ENCODE measurements around the gene TRIM54. TPM values are rescaled to one million over a fixed set of nuclear protein-coding genes. Genes with fewer than 3 reads are reported as not detected.

TRIM54 gene
- total and polyA plus RNA-seq, 2 of the 4 experiments (the other 2 are of a cell fraction), result 0.15 TPM; not detected in 1

GRCh38 chr2:27240406-27240805 lies 41.8 kb upstream of the TRIM54 start:
- H3K14ac ChIP-seq (replicated peaks; ENCODE audit: low read depth, low read length), result no peak overlapping the region
- H3K79me1 ChIP-seq (ENCODE audit: low read depth in 1 of 2, low read length in 2 of 2), result no peaks in the 10 kb centered on the region
- no peak overlapping the region for H3K4me2 ChIP-seq (ENCODE audit: low read depth, low read length)
- peaks cover 81% of the 10 kb centered on the region for H3K36me3 ChIP-seq (ENCODE audit: control insufficient read depth, insufficient read depth, low read length)
- no peak overlapping the region for H3K27ac ChIP-seq (ENCODE audit: insufficient read depth, low read length)
- H3K9me3 ChIP-seq (ENCODE audit: control insufficient read depth, insufficient read depth, low read length), result no peaks in the 10 kb centered on the region
- no peak overlapping the region for H3K18ac ChIP-seq (ENCODE audit: low read depth, low read length)
- no peaks in the 10 kb centered on the region for H3K9me1 ChIP-seq (ENCODE audit: insufficient read depth, low read length)
- H3K9ac ChIP-seq (ENCODE audit: low read depth, low read length), result no peak overlapping the region
- no peak for TF ChIP-seq RAD21 (IDR thresholded peaks at IDR 0.05; ENCODE audit: low read length)
- no peak for TF ChIP-seq POLR2A (IDR thresholded peaks at IDR 0.05; ENCODE audit: low read depth, low read length)
- TF ChIP-seq, protein P1, sequence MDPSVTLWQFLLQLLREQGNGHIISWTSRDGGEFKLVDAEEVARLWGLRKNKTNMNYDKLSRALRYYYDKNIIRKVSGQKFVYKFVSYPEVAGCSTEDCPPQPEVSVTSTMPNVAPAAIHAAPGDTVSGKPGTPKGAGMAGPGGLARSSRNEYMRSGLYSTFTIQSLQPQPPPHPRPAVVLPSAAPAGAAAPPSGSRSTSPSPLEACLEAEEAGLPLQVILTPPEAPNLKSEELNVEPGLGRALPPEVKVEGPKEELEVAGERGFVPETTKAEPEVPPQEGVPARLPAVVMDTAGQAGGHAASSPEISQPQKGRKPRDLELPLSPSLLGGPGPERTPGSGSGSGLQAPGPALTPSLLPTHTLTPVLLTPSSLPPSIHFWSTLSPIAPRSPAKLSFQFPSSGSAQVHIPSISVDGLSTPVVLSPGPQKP (IDR thresholded peaks at IDR 0.05; ENCODE audit: borderline replicate concordance, low read depth, low read length), result no peak
- no peak for TF ChIP-seq CEBPB (IDR thresholded peaks at IDR 0.05; ENCODE audit: low read depth, low read length)
- no peak for TF ChIP-seq MAZ (IDR thresholded peaks at IDR 0.05; ENCODE audit: borderline replicate concordance, low read depth, low read length)
- no peak for TF ChIP-seq BHLHE40 (IDR thresholded peaks at IDR 0.05; ENCODE audit: low read depth, low read length)
- no peak for TF ChIP-seq RFX5 (IDR thresholded peaks at IDR 0.05; ENCODE audit: low read depth, low read length)
- TF ChIP-seq CTCF (conservative IDR thresholded peaks at IDR 0.05; ENCODE audit: low read depth, low read length), result no peak
- TF ChIP-seq NFE2L2 (IDR thresholded peaks at IDR 0.05; ENCODE audit: low read depth, low read length), result no peak
- no peak for TF ChIP-seq FOS (IDR thresholded peaks at IDR 0.05; ENCODE audit: low read depth, low read length)
- no peak for TF ChIP-seq SMC3 (IDR thresholded peaks at IDR 0.05; ENCODE audit: low read depth, low read length)
- TF ChIP-seq MAFK (IDR thresholded peaks at IDR 0.05; ENCODE audit: low read depth, low read length), result no peak
- H2AK5ac ChIP-seq (ENCODE audit: low read depth, low read length), result no peak overlapping the region
- H3K56ac ChIP-seq (ENCODE audit: extremely low read depth, insufficient read depth, low read length), result no peak overlapping the region
- no peaks in the 10 kb centered on the region for H3K27me3 ChIP-seq (ENCODE audit: control insufficient read depth, insufficient read depth, low read length)
- H2BK5ac ChIP-seq (ENCODE audit: low read depth, low read length, poor library complexity, severe bottlenecking), result no peak overlapping the region
- H2BK120ac ChIP-seq (ENCODE audit: low read depth, low read length), result no peak overlapping the region
- H2BK15ac ChIP-seq (ENCODE audit: low read depth, low read length), result no peak overlapping the region
- intact Hi-C loops (cut with micrococcal nuclease) (no loop called here), dilution Hi-C loops (cut with HindIII; ENCODE audit: low sequenced_read_pairs, unreplicated experiment) (no loop called here), in situ Hi-C loops (cut with MboI; ENCODE audit: low sequenced_read_pairs) (no loop called here)
- no peaks in the 10 kb centered on the region; the same call in 1 of the 2 replicates for H4K20me1 ChIP-seq (ENCODE audit: insufficient read depth, low read length)
- CTCF ChIA-PET, result no interaction called here
- DNase-seq (no peak), ATAC-seq (ENCODE audit: low read depth) (no peak)
- no peak overlapping the region for H2BK20ac ChIP-seq (ENCODE audit: low read depth, low read length)
- POLR2A ChIA-PET (ENCODE audit: unreplicated experiment), result no interaction called here
- H2AK9ac ChIP-seq (replicated peaks; ENCODE audit: low read depth, low read length, poor library complexity), result no peak overlapping the region
- H3K23ac ChIP-seq (ENCODE audit: low read depth, low read length), result no peak overlapping the region
- H4K8ac ChIP-seq (ENCODE audit: low read depth in 2 of 2, low read length in 2 of 2), result no peak overlapping the region
- H3K4me3 ChIP-seq (ENCODE audit: insufficient read depth, low read depth, low read length), result no peak overlapping the region
- H3K4ac ChIP-seq (ENCODE audit: low read depth, low read length), result no peak overlapping the region
- H4K91ac ChIP-seq (ENCODE audit: insufficient read depth, low read depth, low read length), result no peak overlapping the region
- BruUV-seq (replicated peaks), result no TSS peak
- WGBS, 2 experiments (ENCODE audit: extremely low coverage in 2 of 2, insufficient read length in 1 of 2), result no CpG with 5 or more reads among the region's 9 CpGs
- no peak overlapping the region for H2AFZ ChIP-seq (replicated peaks; ENCODE audit: low read length, poor library complexity)
- H3K4me1 ChIP-seq (ENCODE audit: control insufficient read depth, insufficient read depth, low read length), result no peaks in the 10 kb centered on the region
- H4K5ac ChIP-seq (ENCODE audit: low read depth, low read length), result no peak overlapping the region

Data from IMR-90 (cell line).